H1 (cell line): Measurements from ENCODE around the gene FOXN1. TPM values are rescaled to one million over a fixed set of nuclear protein-coding genes. Genes with fewer than 3 reads are reported as not detected.

ENCODE experiments used
- CTBP2 ChIP-seq: IDR thresholded peaks from 2 replicates; pipeline ENCODE4 v1.7.0; 2011; ENCODE audit warnings: borderline replicate concordance, mild to moderate bottlenecking, moderate library complexity, mixed read lengths, low read length; ENCODE audit not compliant: insufficient read depth, insufficient read length
- EGR1 ChIP-seq: IDR thresholded peaks from 2 replicates; pipeline ENCODE4 v1.6.1; 2011; ENCODE audit warnings: low read depth, low read length, borderline replicate concordance
- GABPA ChIP-seq: IDR thresholded peaks from 2 replicates; pipeline ENCODE4 v1.6.1; 2011; ENCODE audit warnings: mild to moderate bottlenecking, low read length, moderate library complexity, borderline replicate concordance; ENCODE audit not compliant: insufficient read depth
- POLR2AphosphoS5 ChIP-seq: IDR thresholded peaks from 2 replicates; pipeline ENCODE4 v1.6.1; 2011; ENCODE audit warnings: low read depth, low read length
- POU5F1 ChIP-seq: IDR thresholded peaks from 2 replicates; pipeline ENCODE4 v1.6.1; 2011; ENCODE audit warnings: low read depth, mild to moderate bottlenecking, low read length, moderate library complexity
- SUZ12 ChIP-seq: fragments of 200-600 bp; sonication (generic); IDR thresholded peaks from 2 replicates; pipeline ENCODE4 v1.6.1; 2012; ENCODE audit warnings: mild to moderate bottlenecking, inconsistent platforms, low read length, moderate library complexity, mixed read lengths
- polyA plus RNA-seq, 7 experiments: library from polyadenylated mRNA; depleted of rRNA in 3 of 7; stranded (reverse) in 5 of 7; unstranded in 2 of 7; fragments of >200 nt in 5 of 7; fragments of 200-250 nt in 2 of 7; gene quantifications; 1 replicate in 5 of 7; 2 replicates in 1 of 7; 4 replicates in 1 of 7; pipeline versions ENCODE4 v1.2.1 to v1.2.3, GENCODE V29; 2011 to 2013; ENCODE audit warnings: missing spikeins in 2 of 7, mixed read lengths in 2 of 7
- total RNA-seq: library from RNA; stranded (reverse); fragmentation: NEBNext Ultra II Directional; extraction: Animal tissue kit (Norgen Biotek cat#: 25700); gene quantifications from 2 replicates; pipeline ENCODE4 v1.2.1, GENCODE V29; 2021

The FOXN1 gene
- total and polyA plus RNA-seq, 2 of the 8 experiments (the other 6 are each of a cell fraction or from before 2014, with no cell fraction given), result not detected

DNA sequence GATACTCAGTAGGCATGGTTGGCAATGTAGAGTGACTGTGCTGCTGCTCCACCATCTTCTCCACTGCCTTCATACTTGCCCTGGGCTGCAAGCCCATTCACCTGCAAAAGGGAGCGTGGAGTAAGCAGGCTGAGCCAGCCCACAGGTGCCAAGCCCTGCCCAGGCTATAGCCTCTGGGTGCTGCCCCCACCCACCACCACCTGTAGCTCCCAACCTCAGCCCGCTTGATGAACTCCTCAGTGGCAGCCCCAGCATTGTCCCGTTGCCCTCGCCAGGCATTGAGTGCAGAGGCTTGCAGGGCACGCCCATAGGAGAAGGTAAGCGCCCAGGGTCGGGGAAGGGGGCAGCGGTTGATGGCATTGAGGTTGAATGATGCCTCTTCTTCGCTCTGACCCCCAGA is 67.4 kb downstream of the FOXN1 start (continued):
- TF ChIP-seq POLR2AphosphoS5 (no peak), SUZ12 (no peak), POU5F1 (no peak), GABPA (no peak), CTBP2 (no peak), EGR1 (no peak)
- TF ChIP-seq, all 59 proteins: peak for 0
